Hepatocyte (in vitro differentiated cells): ENCODE measurements around the gene KIAA1671.

Experiments
- CTCF ChIP-seq: fragments of 200-600 bp; sonication (generic); IDR thresholded peaks from 2 replicates; pipeline ENCODE4 v1.5.1; 2016; ENCODE audit warnings: antibody characterized with exemption, mild to moderate bottlenecking; ENCODE audit not compliant: poor library complexity
- EZH2 ChIP-seq: fragments of 200-600 bp; sonication (generic); IDR thresholded peaks from 2 replicates; pipeline ENCODE4 v1.6.1; 2016; ENCODE audit warnings: antibody characterized with exemption, mild to moderate bottlenecking, borderline replicate concordance
- EZH2phosphoT487 ChIP-seq: fragments of 200-600 bp; sonication (generic); IDR thresholded peaks from one replicate; pipeline ENCODE4 v1.6.1; 2018; ENCODE audit warnings: antibody characterized with exemption, mild to moderate bottlenecking, low read depth, moderate library complexity; ENCODE audit not compliant: unreplicated experiment, severe bottlenecking

- TF ChIP-seq CTCF: no peak
- TF ChIP-seq EZH2: no peak
- no peak for TF ChIP-seq EZH2phosphoT487
Observed at GRCh38 chr22:25054943-25055511, 102.5 kb downstream of the KIAA1671 start.
